Measurements from ENCODE around the gene GP2.

Gene GP2

GRCh38 chr16:20263138-20263855, 64.0 kb downstream of the GP2 start:
- Histone ChIP-seq H3K4me3 (ENCODE audit: low read depth, low read length) (no peak overlapping the region), H3K23ac (ENCODE audit: low read length) (no peak overlapping the region), H3K27me3 (ENCODE audit: insufficient read depth, low read length) (no peaks in the 10 kb centered on the region), H3K4me1 (ENCODE audit: control insufficient read depth in 1 of 2, insufficient read depth in 2 of 2, low read length in 2 of 2) (no peaks in the 10 kb centered on the region), H2AFZ (ENCODE audit: insufficient read depth, low read length, poor library complexity) (no peak overlapping the region), H2BK12ac (ENCODE audit: low read length) (no peak overlapping the region), H3K9ac (ENCODE audit: low read length) (no peak overlapping the region), H3K79me1 (ENCODE audit: low read length) (no peaks in the 10 kb centered on the region), H4K91ac (ENCODE audit: low read depth, low read length) (no peak overlapping the region), H3K18ac (ENCODE audit: low read length) (no peak overlapping the region), H3K36me3 (ENCODE audit: control insufficient read depth in 1 of 2, insufficient read depth in 2 of 2, low read length in 2 of 2) (no peaks in the 10 kb centered on the region), H3K9me3 (ENCODE audit: insufficient read depth, low read depth, low read length) (peaks cover 3% of the 10 kb centered on the region), H3K79me2 (ENCODE audit: control insufficient read depth, insufficient read depth, low read length, poor library complexity) (no peaks in the 10 kb centered on the region), H3K27ac (ENCODE audit: low read depth, low read length) (no peak overlapping the region), H3K4me2 (ENCODE audit: low read length) (no peak overlapping the region), H3K4ac (ENCODE audit: low read depth, low read length) (no peak overlapping the region), H3K14ac (ENCODE audit: low read length) (no peak overlapping the region), H4K8ac (ENCODE audit: low read depth, low read length) (no peak overlapping the region), H2AK5ac (ENCODE audit: low read length) (no peak overlapping the region), H4K12ac (ENCODE audit: low read depth, low read length) (no peak overlapping the region), H2BK5ac (ENCODE audit: low read depth, low read length, poor library complexity) (no peak overlapping the region), H2BK120ac (ENCODE audit: insufficient read depth, low read length, poor library complexity) (no peak overlapping the region)
- DNase-seq: no peak
- no CpG with 5 or more reads among the region's 12 CpGs for WGBS (ENCODE audit: extremely low coverage, insufficient coverage, insufficient read length)

- Histone ChIP-seq H4K8ac (ENCODE audit: low read depth, low read length) (no peak overlapping the region), H3K9ac (ENCODE audit: low read length) (no peak overlapping the region), H2AFZ (ENCODE audit: insufficient read depth, low read length, poor library complexity) (no peak overlapping the region), H3K4ac (ENCODE audit: low read depth, low read length) (no peak overlapping the region), H3K27me3 (ENCODE audit: insufficient read depth, low read length) (no peaks in the 10 kb centered on the region), H2AK5ac (ENCODE audit: low read length) (no peak overlapping the region), H3K18ac (ENCODE audit: low read length) (no peak overlapping the region), H3K14ac (ENCODE audit: low read length) (no peak overlapping the region), H2BK12ac (ENCODE audit: low read length) (no peak overlapping the region), H3K4me2 (ENCODE audit: low read length) (no peak overlapping the region), H3K9me3 (ENCODE audit: insufficient read depth, low read depth, low read length) (peaks cover 4% of the 10 kb centered on the region), H3K4me1 (ENCODE audit: control insufficient read depth in 1 of 2, insufficient read depth in 2 of 2, low read length in 2 of 2) (no peaks in the 10 kb centered on the region), H4K12ac (ENCODE audit: low read depth, low read length) (no peak overlapping the region), H3K27ac (ENCODE audit: low read depth, low read length) (no peak overlapping the region), H2BK5ac (ENCODE audit: low read depth, low read length, poor library complexity) (no peak overlapping the region), H2BK120ac (ENCODE audit: insufficient read depth, low read length, poor library complexity) (no peak overlapping the region), H3K79me2 (ENCODE audit: control insufficient read depth, insufficient read depth, low read length, poor library complexity) (no peaks in the 10 kb centered on the region), H3K36me3 (ENCODE audit: control insufficient read depth in 1 of 2, insufficient read depth in 2 of 2, low read length in 2 of 2) (no peaks in the 10 kb centered on the region), H3K79me1 (ENCODE audit: low read length) (no peaks in the 10 kb centered on the region), H4K91ac (ENCODE audit: low read depth, low read length) (no peak overlapping the region), H3K23ac (ENCODE audit: low read length) (no peak overlapping the region), H3K4me3 (ENCODE audit: low read depth, low read length) (no peak overlapping the region)
- DNase-seq: no peak
- WGBS (ENCODE audit: extremely low coverage, insufficient coverage, insufficient read length): no CpG with 5 or more reads among the region's 9 CpGs
Measured at GRCh38 chr16:20262248-20262647, 65.1 kb downstream of the GP2 start.

GRCh38 chr16:20260215-20261009, 66.9 kb downstream of the GP2 start:
- Histone ChIP-seq H3K9me3 (ENCODE audit: insufficient read depth, low read depth, low read length) (peaks cover 4% of the 10 kb centered on the region), H3K14ac (ENCODE audit: low read length) (no peak overlapping the region), H3K4me1 (ENCODE audit: control insufficient read depth in 1 of 2, insufficient read depth in 2 of 2, low read length in 2 of 2) (no peaks in the 10 kb centered on the region), H3K79me1 (ENCODE audit: low read length) (no peaks in the 10 kb centered on the region), H2BK12ac (ENCODE audit: low read length) (no peak overlapping the region), H2BK5ac (ENCODE audit: low read depth, low read length, poor library complexity) (no peak overlapping the region), H4K12ac (ENCODE audit: low read depth, low read length) (no peak overlapping the region), H3K79me2 (ENCODE audit: control insufficient read depth, insufficient read depth, low read length, poor library complexity) (no peaks in the 10 kb centered on the region), H4K8ac (ENCODE audit: low read depth, low read length) (no peak overlapping the region), H3K23ac (ENCODE audit: low read length) (no peak overlapping the region), H3K36me3 (ENCODE audit: control insufficient read depth in 1 of 2, insufficient read depth in 2 of 2, low read length in 2 of 2) (no peaks in the 10 kb centered on the region), H2AFZ (ENCODE audit: insufficient read depth, low read length, poor library complexity) (no peak overlapping the region), H3K4me2 (ENCODE audit: low read length) (no peak overlapping the region), H3K4me3 (ENCODE audit: low read depth, low read length) (no peak overlapping the region), H3K27ac (ENCODE audit: low read depth, low read length) (no peak overlapping the region), H2AK5ac (ENCODE audit: low read length) (no peak overlapping the region), H3K18ac (ENCODE audit: low read length) (no peak overlapping the region), H3K9ac (ENCODE audit: low read length) (no peak overlapping the region), H2BK120ac (ENCODE audit: insufficient read depth, low read length, poor library complexity) (no peak overlapping the region), H4K91ac (ENCODE audit: low read depth, low read length) (no peak overlapping the region), H3K4ac (ENCODE audit: low read depth, low read length) (no peak overlapping the region), H3K27me3 (ENCODE audit: insufficient read depth, low read length) (no peaks in the 10 kb centered on the region)
- no peak for DNase-seq
- no CpG with 5 or more reads among the region's 11 CpGs for WGBS (ENCODE audit: extremely low coverage, insufficient coverage, insufficient read length)

All from trophoblast cell (in vitro differentiated cells and primary cell).